Endometrial microvascular endothelial cells (primary cell): ENCODE results near the gene CEBPB. TPM values are rescaled to one million over a fixed set of nuclear protein-coding genes. Genes with fewer than 3 reads are reported as not detected.
"Not testable (repeated sequence)": the region's sequence is repeated elsewhere in the genome, so short reads cannot be mapped to it uniquely, and the experiment has no call there.

ENCODE experiments used
- in situ Hi-C: cut with HindIII; loops from 2 replicates; pipeline ENCODE4 v1.10.0; 2017; ENCODE audit warnings: low sequenced_read_pairs, low pct_unique_long_range_greater_than_20kb; ENCODE audit errors: inconsistent ontology term
- total RNA-seq: library from RNA; depleted of rRNA; stranded (reverse); fragments of >200 nt; gene quantifications from one replicate; pipeline ENCODE4 v1.2.3, GENCODE V29; 2015; ENCODE audit errors: inconsistent ontology term

CEBPB gene
- total RNA-seq, 1 donor from 2014 or later, result 10.9 TPM

GRCh38 chr20:50203951-50204937 lies 13.6 kb downstream of the CEBPB start:
- in situ Hi-C loops, result no loop called here

- in situ Hi-C loops, result no loop called here
Observed at GRCh38 chr20:50207026-50207425, 16.4 kb downstream of the CEBPB start.

DNA sequence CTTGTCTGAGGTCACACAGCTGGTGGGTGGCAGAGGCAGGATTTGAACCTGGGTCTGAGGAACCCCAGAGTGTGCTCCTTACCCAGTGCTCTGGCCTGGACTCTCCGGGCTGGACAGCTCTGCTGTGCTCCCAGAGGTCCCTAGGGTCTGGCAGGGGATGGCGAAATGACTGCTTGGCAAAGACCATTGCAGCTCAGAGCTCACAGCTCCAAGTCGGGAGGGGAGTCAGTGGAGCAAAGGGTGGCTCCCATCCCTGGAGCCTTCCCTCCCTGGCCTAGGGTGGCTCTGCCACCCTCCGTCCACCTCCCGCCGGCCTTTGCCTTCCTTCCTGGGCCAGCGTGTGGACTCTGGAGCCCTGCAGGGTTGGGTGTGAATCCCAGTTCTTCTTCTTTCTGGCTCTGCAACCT lies 17.5 kb downstream of the CEBPB start:
- in situ Hi-C loops, result no loop called here

DNA sequence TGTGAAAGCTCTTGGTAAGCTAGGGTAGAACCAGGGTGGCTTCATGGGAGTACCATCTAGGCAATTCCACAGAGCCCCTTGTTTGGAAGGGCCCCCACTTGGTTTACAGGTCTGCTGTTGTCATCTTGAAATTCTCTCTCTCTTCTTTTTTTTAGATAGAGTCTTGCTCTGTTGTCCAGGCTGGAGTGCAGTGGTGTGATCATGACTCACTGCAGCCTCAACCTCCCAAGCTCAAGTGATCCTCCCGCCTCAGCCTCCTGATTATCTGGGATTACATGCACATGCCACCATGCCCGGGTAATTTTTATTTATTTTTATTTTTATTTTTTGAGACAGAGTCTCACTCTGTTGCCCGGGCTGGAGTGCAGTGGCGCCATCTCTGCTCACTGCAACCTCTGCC lies 18.2 kb downstream of the CEBPB start:
- in situ Hi-C loops, result not testable (repeated sequence)

DNA sequence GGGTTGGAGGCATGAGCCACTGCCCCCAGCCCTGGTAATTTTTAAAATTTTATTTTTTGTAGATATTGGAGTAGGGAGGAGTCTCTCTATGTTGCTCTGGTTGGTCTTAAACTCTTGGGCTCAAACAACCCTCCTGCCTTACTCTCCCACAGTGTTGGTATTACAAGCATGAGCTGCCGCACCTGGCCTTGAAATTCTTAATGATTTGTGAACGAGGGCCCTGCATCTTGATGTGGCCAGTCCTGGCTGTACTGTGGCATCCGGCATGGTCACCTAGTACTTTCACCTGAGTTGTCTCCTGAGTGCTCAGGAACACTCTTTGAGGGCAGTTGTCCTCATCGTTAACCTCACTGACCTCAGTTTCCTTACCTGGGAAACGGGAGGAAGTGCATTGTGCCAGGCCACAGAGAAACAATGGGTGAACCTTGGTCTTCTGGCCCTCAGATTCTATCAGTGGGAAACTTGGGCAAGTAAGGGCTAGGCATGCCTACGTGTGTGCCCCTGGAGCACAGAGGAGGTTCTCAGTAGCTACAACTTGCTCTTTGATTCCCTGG lies 19.5 kb downstream of the CEBPB start:
- in situ Hi-C loops, result no loop called here

GRCh38 chr20:50211091-50211490 lies 20.5 kb downstream of the CEBPB start:
- in situ Hi-C loops, result no loop called here

DNA sequence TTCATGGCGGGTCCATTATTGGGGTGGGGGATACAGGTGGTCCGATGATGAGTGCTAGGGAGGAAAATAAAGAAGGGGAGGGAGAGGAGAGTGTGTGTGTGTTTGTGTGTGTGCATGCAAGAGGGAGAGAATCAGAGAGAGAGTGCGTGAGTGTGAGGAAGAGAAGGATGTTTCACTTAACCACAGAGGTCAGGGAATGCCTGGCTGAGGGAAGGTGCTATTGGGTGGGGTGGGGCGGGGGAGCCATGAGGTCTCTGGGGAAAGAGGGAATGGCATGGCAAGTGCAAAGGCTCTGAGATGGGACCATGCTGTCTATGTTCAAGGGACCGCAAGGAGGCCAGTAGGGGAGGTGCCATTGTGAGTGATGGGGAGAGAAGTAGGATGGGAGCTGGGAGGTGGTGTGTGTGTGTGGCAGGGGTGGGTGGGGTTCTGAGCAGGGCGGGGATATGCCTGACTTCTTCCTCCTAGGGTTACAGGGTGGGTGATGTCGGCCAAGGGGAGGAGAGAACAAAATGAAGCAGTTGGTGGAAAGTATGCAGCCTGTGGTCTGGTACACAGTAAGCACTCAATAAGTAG lies 23.0 kb downstream of the CEBPB start:
- in situ Hi-C loops, result no loop called here

- in situ Hi-C loops, result no loop called here
Observed at GRCh38 chr20:50214226-50215024, 23.8 kb downstream of the CEBPB start.

GRCh38 chr20:50215101-50215690 lies 24.6 kb downstream of the CEBPB start:
- in situ Hi-C loops, result no loop called here

- in situ Hi-C loops, result no loop called here
Observed at GRCh38 chr20:50215926-50216325, 25.3 kb downstream of the CEBPB start.

DNA sequence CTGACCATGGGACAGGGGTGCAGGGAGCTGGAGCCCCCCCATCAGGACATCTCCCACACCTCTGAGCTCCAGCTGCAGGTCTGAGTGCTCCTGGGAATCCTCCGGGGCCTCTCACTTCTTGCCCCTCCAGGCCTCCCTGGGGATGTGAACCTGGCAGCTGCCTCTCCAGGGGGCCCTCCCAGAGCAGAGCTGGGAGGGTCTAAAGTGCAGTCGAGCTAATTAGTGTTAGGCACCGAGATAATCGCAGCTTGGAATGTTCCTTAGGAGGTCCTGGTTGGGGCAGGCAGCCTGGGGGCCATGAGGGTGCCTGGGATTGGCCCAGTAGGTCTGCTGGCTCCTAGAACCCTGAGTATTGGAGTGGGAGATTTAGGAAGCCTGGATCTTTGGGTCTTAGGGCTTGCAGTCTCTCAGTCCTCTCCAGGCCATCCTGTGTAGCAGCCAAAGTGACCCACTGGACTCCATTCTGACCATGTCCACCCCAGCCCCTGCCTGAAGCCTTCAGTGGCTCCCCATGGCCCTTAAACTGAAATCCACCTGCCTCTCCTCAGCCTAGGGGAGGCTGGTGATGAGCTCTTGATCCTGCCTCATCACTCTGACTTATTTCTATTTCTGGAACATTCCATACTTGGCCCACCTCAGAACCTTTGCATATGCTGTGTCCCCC lies 26.0 kb downstream of the CEBPB start:
- in situ Hi-C loops, result no loop called here

DNA sequence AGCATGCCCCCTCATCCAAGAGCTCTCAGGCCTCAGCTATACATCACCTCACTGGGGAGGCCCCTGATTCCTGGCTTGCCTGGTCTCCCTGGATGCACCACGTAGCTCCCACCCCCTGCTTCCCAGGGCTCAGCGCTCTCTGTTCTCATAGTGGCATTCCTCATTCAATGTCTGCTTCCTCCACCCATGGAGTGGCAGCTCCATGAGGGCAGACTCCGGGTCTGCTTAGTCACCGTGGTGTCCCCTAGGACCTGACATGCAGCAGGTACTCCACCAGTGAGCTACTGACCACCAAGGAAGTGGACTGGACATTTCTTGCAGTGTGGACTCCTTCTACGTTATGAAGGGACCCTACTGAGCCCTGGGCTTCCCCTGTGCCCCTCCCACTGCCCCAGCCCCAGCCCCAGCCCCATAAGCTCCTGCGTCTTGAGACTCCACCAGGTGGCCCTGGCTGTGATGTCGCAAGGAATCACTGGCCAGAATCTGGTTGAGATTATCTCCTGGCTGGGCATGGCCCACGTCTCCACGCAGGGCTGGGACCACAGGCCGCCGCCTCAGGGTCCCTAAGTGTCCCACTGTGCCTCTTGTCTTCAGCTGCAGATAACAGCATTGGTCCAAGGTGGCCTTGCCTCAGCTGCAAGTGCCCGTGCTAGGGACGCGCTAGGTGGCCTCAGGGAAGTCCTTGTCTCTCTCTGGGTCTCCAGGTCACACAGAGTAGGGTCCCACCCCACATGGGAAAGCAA lies 26.7 kb downstream of the CEBPB start:
- in situ Hi-C loops, result no loop called here

DNA sequence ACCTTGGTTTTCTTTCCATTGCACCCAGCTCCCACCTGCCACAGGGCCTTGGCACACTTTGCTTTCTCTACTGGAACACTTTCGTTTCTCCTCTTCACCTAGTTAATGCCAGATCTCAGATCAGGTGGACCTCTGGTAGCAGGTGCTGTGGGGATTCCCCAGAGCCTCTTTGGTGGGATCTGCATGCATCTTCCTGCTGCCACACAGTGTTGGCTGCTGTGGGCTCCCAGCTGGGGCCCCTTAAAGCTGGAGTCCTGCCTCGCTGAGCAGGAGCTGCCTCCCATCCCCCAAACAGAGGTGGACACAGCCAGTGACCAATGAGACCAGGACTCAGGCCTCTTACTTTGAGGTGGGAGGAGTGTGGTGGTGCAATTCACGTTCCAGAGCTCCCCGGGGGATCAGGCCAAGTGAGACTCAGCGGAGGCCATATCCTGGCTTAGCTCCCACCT lies 28.4 kb downstream of the CEBPB start:
- in situ Hi-C loops, result no loop called here

GRCh38 chr20:50219600-50219999 lies 29.0 kb downstream of the CEBPB start:
- in situ Hi-C loops, result no loop called here

DNA sequence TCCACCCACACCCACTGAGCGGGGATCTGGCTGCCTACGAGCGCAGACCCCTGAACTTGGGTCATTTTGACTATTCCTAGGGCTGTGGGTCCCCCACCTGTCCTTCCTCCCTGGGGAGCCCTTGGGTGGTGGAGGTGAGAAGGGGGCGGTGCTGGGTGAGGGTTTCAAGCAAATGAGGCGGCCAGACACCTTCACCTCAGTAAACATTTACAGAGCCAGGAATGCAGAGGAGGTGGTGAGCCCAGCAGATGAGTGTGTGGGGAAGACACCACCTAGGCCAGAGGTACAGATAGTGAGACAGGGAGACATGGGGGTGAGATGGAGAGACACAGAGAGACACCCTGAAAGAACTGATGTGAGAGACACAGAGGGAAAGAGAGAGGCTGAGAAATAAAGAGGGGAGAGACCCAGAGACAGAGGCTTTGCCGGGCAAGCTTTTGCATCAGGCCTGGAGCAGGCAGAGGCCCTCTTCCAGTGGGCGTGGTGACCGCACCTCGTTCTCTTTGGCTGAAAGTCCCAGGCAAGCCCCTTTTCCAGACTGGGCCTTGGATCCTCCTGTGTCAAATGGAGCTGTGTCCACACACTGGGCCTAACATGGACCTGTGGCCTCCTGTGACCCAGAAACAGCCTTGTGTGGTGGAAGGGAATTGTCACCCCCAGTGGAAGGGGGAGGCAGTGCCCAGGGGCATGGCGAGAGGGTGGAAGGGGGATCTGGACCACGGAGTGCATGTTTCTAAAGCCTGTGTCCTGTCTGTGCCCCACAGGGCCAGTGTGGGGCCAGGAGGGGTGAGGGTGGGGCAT lies 29.7 kb downstream of the CEBPB start:
- in situ Hi-C loops, result no loop called here

GRCh38 chr20:50220894-50221365 lies 30.3 kb downstream of the CEBPB start:
- in situ Hi-C loops, result no loop called here
